Epithelial cell of esophagus (primary cell): ENCODE results near the gene KCNIP1.

Experiments used
- DNase-seq: peaks from one replicate; pipeline ENCODE4 v3.0.0; 2010; ENCODE audit warnings: low read depth
- H3K4me3 ChIP-seq: 2 replicates; pipeline ENCODE4 v1.5.1; 2011; ENCODE audit warnings: mild to moderate bottlenecking, low read length, control low read depth
- CTCF ChIP-seq: IDR thresholded peaks from 2 replicates; pipeline ENCODE4 v1.5.1; 2011; ENCODE audit warnings: low read depth, mild to moderate bottlenecking, low read length, control low read depth, inconsistent platforms; ENCODE audit not compliant: insufficient read depth; ENCODE audit errors: missing control alignments

KCNIP1 gene

GRCh38 chr5:170469414-170469813 is 34.4 kb upstream of the KCNIP1 start:
- no peak for DNase-seq

GRCh38 chr5:170470275-170470674 is 33.5 kb upstream of the KCNIP1 start:
- H3K4me3 ChIP-seq = no peak overlapping the region
- no peak for DNase-seq
- TF ChIP-seq CTCF = no peak

More at GRCh38 chr5:170469414-170469813, 34.4 kb upstream of the KCNIP1 start:
- no peak for TF ChIP-seq CTCF
- H3K4me3 ChIP-seq = no peak overlapping the region

- no peak for DNase-seq
- no peak overlapping the region for H3K4me3 ChIP-seq
- no peak for TF ChIP-seq CTCF
These were observed 32.9 kb upstream of the KCNIP1 start for GRCh38 chr5:170470808-170471404.

GRCh38 chr5:170471551-170472178 is 32.2 kb upstream of the KCNIP1 start:
- no peak for TF ChIP-seq CTCF
- no peak overlapping the region for H3K4me3 ChIP-seq
- DNase-seq = no peak

GRCh38 chr5:170473642-170474041 is 30.2 kb upstream of the KCNIP1 start:
- TF ChIP-seq CTCF = no peak
- DNase-seq = no peak
- H3K4me3 ChIP-seq = no peak overlapping the region

- no peak for DNase-seq
- no peak overlapping the region for H3K4me3 ChIP-seq
- TF ChIP-seq CTCF = no peak
These were observed 29.1 kb upstream of the KCNIP1 start for GRCh38 chr5:170474489-170475274.
